ENCODE results near the gene KLHL28.
A peak's percentile ranks its signal among the peaks of the same experiment; 100 is the strongest.

Gene KLHL28

DNA sequence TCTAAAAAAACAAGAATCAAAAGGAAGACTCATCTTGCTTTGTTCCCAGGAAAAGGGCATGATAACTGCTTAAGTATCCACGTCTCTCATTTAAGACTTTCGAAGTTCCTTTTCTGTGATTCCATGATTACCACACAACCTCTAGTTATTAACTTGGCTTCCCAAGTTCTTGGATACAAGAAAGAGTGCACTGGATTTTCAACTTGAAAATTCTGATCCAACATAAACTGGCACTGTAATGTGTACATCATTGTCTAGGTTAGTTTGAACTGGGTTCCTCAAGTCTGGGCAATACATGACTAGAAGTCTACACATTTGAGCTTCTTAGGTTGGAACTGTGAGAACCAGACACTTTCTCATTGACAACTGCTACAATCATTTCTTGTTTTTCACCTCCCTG lies 1.6 kb downstream of the KLHL28 start:
- Histone ChIP-seq H3K4me3 (replicated peaks; ENCODE audit: low read depth, low read length) (peak overlapping the region; percentile 75), H3K27me3 (replicated peaks; ENCODE audit: control insufficient read depth, insufficient read depth, low read length) (no peaks in the 10 kb centered on the region), H3K36me3 (ENCODE audit: control insufficient read depth, insufficient read depth, low read length) (no peaks in the 10 kb centered on the region)
- TF ChIP-seq, protein P1, sequence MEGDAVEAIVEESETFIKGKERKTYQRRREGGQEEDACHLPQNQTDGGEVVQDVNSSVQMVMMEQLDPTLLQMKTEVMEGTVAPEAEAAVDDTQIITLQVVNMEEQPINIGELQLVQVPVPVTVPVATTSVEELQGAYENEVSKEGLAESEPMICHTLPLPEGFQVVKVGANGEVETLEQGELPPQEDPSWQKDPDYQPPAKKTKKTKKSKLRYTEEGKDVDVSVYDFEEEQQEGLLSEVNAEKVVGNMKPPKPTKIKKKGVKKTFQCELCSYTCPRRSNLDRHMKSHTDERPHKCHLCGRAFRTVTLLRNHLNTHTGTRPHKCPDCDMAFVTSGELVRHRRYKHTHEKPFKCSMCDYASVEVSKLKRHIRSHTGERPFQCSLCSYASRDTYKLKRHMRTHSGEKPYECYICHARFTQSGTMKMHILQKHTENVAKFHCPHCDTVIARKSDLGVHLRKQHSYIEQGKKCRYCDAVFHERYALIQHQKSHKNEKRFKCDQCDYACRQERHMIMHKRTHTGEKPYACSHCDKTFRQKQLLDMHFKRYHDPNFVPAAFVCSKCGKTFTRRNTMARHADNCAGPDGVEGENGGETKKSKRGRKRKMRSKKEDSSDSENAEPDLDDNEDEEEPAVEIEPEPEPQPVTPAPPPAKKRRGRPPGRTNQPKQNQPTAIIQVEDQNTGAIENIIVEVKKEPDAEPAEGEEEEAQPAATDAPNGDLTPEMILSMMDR (IDR thresholded peaks at IDR 0.05; ENCODE audit: insufficient read depth, low read length, poor library complexity, severe bottlenecking), result no peak
- DNase-seq (ENCODE audit: extremely low read depth, insufficient read length), result no peak

DNA sequence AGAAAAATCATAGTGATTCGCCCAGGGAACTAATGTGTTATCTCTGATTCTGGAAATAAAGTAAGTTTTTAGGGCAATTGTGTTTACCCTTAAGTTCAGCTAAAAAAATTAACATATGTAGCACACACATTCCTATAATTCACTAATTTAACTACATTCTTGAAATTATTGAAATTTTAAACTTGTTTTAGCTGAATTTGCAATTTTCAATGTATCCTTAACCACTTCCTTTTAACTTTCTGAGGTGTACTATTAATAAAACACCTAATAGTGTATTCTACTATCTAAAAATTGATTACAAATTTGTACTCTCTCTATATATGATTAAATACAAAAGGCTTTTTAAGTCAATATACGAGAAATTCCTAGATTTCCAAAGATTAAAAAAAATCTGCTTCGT lies 2.2 kb downstream of the KLHL28 start:
- no peak for DNase-seq (ENCODE audit: extremely low read depth, insufficient read length)
- peak overlapping the region; percentile 75 for H3K4me3 ChIP-seq (replicated peaks; ENCODE audit: low read depth, low read length)
- TF ChIP-seq, protein P1 (IDR thresholded peaks at IDR 0.05; ENCODE audit: insufficient read depth, low read length, poor library complexity, severe bottlenecking), result no peak
- no peaks in the 10 kb centered on the region for H3K36me3 ChIP-seq (ENCODE audit: control insufficient read depth, insufficient read depth, low read length)
- H3K27me3 ChIP-seq (replicated peaks; ENCODE audit: control insufficient read depth, insufficient read depth, low read length), result no peaks in the 10 kb centered on the region

DNA sequence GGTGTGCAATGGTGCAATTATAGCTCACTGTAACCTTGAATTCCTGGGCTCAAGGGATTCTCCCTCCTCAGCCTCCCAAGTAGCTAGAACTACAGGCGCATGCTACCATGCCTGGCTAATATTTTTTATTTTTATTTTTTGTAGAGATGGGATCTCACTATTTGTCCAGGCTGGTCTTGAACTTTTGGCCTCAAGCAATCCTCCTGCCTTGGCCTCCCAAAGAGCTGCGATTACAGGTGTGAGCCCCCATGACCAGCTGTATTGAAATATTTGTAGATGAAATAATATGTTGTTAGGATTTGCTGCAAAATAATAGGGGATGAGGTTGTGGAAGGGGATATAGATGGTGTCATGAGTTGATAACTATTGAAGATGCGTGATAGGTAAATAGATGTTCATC lies 4.9 kb downstream of the KLHL28 start:
- Histone ChIP-seq H3K4me3 (replicated peaks; ENCODE audit: low read depth, low read length) (no peak overlapping the region), H3K27me3 (replicated peaks; ENCODE audit: control insufficient read depth, insufficient read depth, low read length) (no peaks in the 10 kb centered on the region), H3K36me3 (ENCODE audit: control insufficient read depth, insufficient read depth, low read length) (no peaks in the 10 kb centered on the region; the same call in 1 of the 2 replicates)
- TF ChIP-seq, protein P1 (IDR thresholded peaks at IDR 0.05; ENCODE audit: insufficient read depth, low read length, poor library complexity, severe bottlenecking), result no peak
- DNase-seq (ENCODE audit: extremely low read depth, insufficient read length), result no peak

DNA sequence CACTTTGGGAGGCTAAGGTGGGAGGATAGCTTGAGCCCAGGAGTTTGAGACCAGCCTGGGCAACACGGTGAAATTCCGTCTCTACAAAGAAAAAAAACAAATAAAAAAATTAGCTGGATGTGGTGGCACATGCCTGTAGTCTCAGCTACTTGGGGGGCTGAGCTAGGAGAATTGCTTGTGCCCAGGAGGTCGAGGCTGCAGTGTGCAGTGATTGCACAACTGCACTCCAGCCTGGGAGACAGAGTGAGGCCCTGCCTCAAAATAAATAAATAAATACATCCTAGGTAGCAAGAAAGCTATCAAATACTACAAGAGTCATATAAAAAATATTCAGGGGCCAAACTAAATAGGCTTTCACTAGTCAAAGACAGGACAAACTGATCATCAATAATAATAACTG lies 6.2 kb downstream of the KLHL28 start:
- no peaks in the 10 kb centered on the region; the same call in none of the 2 replicates for H3K36me3 ChIP-seq (ENCODE audit: control insufficient read depth, insufficient read depth, low read length)
- no peak overlapping the region for H3K4me3 ChIP-seq (replicated peaks; ENCODE audit: low read depth, low read length)
- no peak for DNase-seq (ENCODE audit: extremely low read depth, insufficient read length)
- no peaks in the 10 kb centered on the region for H3K27me3 ChIP-seq (replicated peaks; ENCODE audit: control insufficient read depth, insufficient read depth, low read length)
- TF ChIP-seq, protein P1 (IDR thresholded peaks at IDR 0.05; ENCODE audit: insufficient read depth, low read length, poor library complexity, severe bottlenecking), result no peak

DNA sequence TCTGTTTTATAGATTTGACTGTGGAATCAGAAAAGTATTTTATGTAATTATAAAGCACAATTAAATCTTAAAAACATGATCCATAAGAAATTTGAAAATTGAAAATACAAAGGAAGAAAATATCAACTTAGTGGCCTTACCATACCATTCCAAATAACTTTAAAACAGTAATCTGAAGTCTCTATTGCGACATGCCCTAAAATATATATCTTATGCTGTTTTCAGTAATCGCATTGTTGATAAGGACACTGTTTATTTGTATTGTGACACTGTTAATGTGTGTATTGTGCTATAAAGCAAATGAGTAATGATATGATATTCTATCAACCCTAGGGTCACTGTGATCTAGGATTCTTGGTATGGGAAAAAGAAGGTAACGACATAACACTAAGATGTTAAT lies 7.0 kb downstream of the KLHL28 start:
- H3K27me3 ChIP-seq (replicated peaks; ENCODE audit: control insufficient read depth, insufficient read depth, low read length), result no peaks in the 10 kb centered on the region
- no peak for DNase-seq (ENCODE audit: extremely low read depth, insufficient read length)
- no peaks in the 10 kb centered on the region; the same call in none of the 2 replicates for H3K36me3 ChIP-seq (ENCODE audit: control insufficient read depth, insufficient read depth, low read length)
- TF ChIP-seq, protein P1 (IDR thresholded peaks at IDR 0.05; ENCODE audit: insufficient read depth, low read length, poor library complexity, severe bottlenecking), result no peak
- H3K4me3 ChIP-seq (replicated peaks; ENCODE audit: low read depth, low read length), result no peak overlapping the region
